Myocyte (in vitro differentiated cells): ENCODE data around the gene LPCAT4. TPM values are rescaled to one million over a fixed set of nuclear protein-coding genes. Genes with fewer than 3 reads are reported as not detected.

Experiments
- microRNA counts: library from miRNA; unstranded; fragments of <30 nt; microRNA quantifications from one replicate; lab custom pipeline; 2016
- microRNA-seq: library from miRNA; unstranded; fragments of <30 nt; microRNA quantifications from one replicate; pipeline ENCODE4, GENCODE V29; 2016
- total RNA-seq: library from RNA; depleted of rRNA; stranded (reverse); fragments of >200 nt; gene quantifications from 2 replicates; pipeline ENCODE4 v1.2.3, GENCODE V29; 2014

The LPCAT4 gene
- total RNA-seq, 1 donor from 2014 or later = 70.3 TPM

MicroRNA genes within 50 kb of the gene (microRNA counts, 767-probe panel; counts per million panel counts)
- microRNA hsa-miR-1233 (lab: Ali Mortazavi, UCI) = not detected

Small RNA genes within 50 kb of the gene (microRNA-seq; reads per million reads assigned to microRNA genes)
- not detected for gene MIR1233-1

Other genes starting within 250 kb of the LPCAT4 start
- gene KATNBL1, start 157.1 kb downstream of the LPCAT4 start, total RNA-seq = 69.8 and 80.0 TPM in 2 replicates
- gene EMC4, start 142.2 kb downstream of the LPCAT4 start, total RNA-seq = 131 and 142 TPM in 2 replicates
- 17.9 and 18.3 TPM in 2 replicates for gene SLC12A6, start 29.4 kb downstream of the LPCAT4 start, total RNA-seq
- 142 and 208 TPM in 2 replicates for gene NOP10, start 24.1 kb downstream of the LPCAT4 start, total RNA-seq
- gene NUTM1, start 23.9 kb downstream of the LPCAT4 start, total RNA-seq = not detected in 2 replicates
- gene GOLGA8A, start 70.6 kb upstream of the LPCAT4 start, total RNA-seq = 31.6 and 35.4 TPM in 2 replicates
- 87.8 and 106 TPM in 2 replicates for gene GOLGA8B, start 216.5 kb upstream of the LPCAT4 start, total RNA-seq